MM.1S (cell line): Measurements from ENCODE around the gene UNC5CL.

Source experiments
- DNase-seq: peaks from one replicate; pipeline ENCODE4 v3.0.0-alpha.2; 2015
- H2AFZ ChIP-seq: fragments of 300-600 bp; sonication (generic); 2 replicates; pipeline ENCODE4 v1.6.0; 2016; ENCODE audit warnings: antibody characterized with exemption, low read length
- H3F3A ChIP-seq: fragments of 300-600 bp; sonication (generic); 2 replicates; pipeline ENCODE4 v1.6.1; 2016; ENCODE audit warnings: mild to moderate bottlenecking, antibody characterized with exemption, low read length, moderate library complexity, mixed read lengths; ENCODE audit not compliant: insufficient read depth
- H3K27ac ChIP-seq: fragments of 300-600 bp; sonication (generic); 2 replicates; pipeline ENCODE4 v1.5.1; 2016; ENCODE audit warnings: mild to moderate bottlenecking, low read length
- H3K27me3 ChIP-seq: fragments of 300-600 bp; sonication (generic); replicated peaks from 2 replicates; pipeline ENCODE4 v1.6.0; 2016; ENCODE audit warnings: low read length; ENCODE audit not compliant: insufficient read depth
- H3K36me3 ChIP-seq: fragments of 300-600 bp; sonication (generic); replicated peaks from 2 replicates; pipeline ENCODE4 v1.6.1; 2016; ENCODE audit warnings: mild to moderate bottlenecking, low read length, mixed read lengths; ENCODE audit not compliant: insufficient read depth
- H3K4me1 ChIP-seq: fragments of 300-600 bp; sonication (generic); 2 replicates; pipeline ENCODE4 v1.6.1; 2016; ENCODE audit warnings: low read length, mixed read lengths
- H3K4me2 ChIP-seq: fragments of 300-600 bp; sonication (generic); 2 replicates; pipeline ENCODE4 v1.6.0; 2016; ENCODE audit warnings: low read depth, low read length
- H3K4me3 ChIP-seq: fragments of 300-600 bp; sonication (generic); 2 replicates; pipeline ENCODE4 v1.5.1; 2016; ENCODE audit warnings: low read length, mixed read lengths
- H3K79me2 ChIP-seq: fragments of 300-600 bp; sonication (generic); 2 replicates; pipeline ENCODE4 v1.6.1; 2016; ENCODE audit warnings: mixed run types, low read length, mixed read lengths
- H3K9ac ChIP-seq: fragments of 300-600 bp; sonication (generic); 2 replicates; pipeline ENCODE4 v1.6.1; 2016; ENCODE audit warnings: low read length, mixed read lengths
- H3K9me2 ChIP-seq: fragments of 300-600 bp; sonication (generic); replicated peaks from 2 replicates; pipeline ENCODE4 v1.6.1; 2016; ENCODE audit warnings: mild to moderate bottlenecking, low read length, mixed read lengths; ENCODE audit not compliant: insufficient read depth
- H3K9me3 ChIP-seq: fragments of 300-600 bp; sonication (generic); replicated peaks from 2 replicates; pipeline ENCODE4 v1.6.1; 2016; ENCODE audit warnings: mild to moderate bottlenecking, low read length, mixed read lengths; ENCODE audit not compliant: insufficient read depth
- H4K20me1 ChIP-seq: fragments of 300-600 bp; sonication (generic); 2 replicates; pipeline ENCODE4 v1.6.1; 2016; ENCODE audit warnings: mild to moderate bottlenecking, low read length, moderate library complexity, mixed read lengths; ENCODE audit not compliant: insufficient read depth
- EZH2 ChIP-seq: fragments of 300-600 bp; sonication (generic); optimal IDR thresholded peaks from 2 replicates; pipeline ENCODE3; 2017; ENCODE audit warnings: low read depth, mild to moderate bottlenecking, antibody characterized with exemption, low read length, mixed read lengths
- EZH2phosphoT487 ChIP-seq: fragments of 300-600 bp; sonication (generic); IDR thresholded peaks from 2 replicates; pipeline ENCODE4 v1.6.1; 2018; ENCODE audit warnings: antibody characterized with exemption, low read length
- TF ChIP-seq, protein P1 (sequence below): fragments of 300-600 bp; sonication (generic); IDR thresholded peaks from 2 replicates; pipeline ENCODE4 v1.5.1; 2016; ENCODE audit warnings: antibody characterized with exemption, low read length, mixed read lengths

The UNC5CL gene

DNA sequence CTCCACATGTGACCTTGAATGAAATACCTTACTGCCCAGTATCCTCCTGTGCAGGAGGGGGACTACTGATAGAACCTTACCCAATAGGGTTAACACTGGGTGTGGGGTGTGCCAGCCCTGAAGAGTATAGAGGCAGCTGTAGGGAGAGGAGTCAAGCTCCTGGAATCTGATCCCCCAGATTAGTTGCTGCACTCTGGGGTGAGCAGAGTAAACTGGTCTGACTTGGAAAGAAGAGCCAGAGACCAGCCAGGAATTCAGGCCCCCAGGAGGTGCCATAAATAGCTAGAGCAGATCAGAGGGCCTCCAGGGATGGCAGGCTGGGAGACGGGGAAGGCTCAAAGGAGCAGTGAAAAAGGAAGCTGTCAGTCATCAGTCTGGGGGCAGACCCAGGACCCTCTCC, 10.5 kb upstream of the UNC5CL start:
- Histone ChIP-seq H3K9me2 (no peaks in the 10 kb centered on the region), H3K4me2 (no peak overlapping the region), H4K20me1 (no peaks in the 10 kb centered on the region), H3K4me1 (peaks cover 8% of the 10 kb centered on the region), H3K27me3 (no peaks in the 10 kb centered on the region), H3F3A (no peaks in the 10 kb centered on the region), H3K9ac (no peak overlapping the region), H3K9me3 (no peaks in the 10 kb centered on the region), H2AFZ (no peak overlapping the region), H3K36me3 (no peaks in the 10 kb centered on the region), H3K4me3 (no peak overlapping the region), H3K27ac (no peak overlapping the region), H3K79me2 (no peaks in the 10 kb centered on the region)
- TF ChIP-seq, protein P1, sequence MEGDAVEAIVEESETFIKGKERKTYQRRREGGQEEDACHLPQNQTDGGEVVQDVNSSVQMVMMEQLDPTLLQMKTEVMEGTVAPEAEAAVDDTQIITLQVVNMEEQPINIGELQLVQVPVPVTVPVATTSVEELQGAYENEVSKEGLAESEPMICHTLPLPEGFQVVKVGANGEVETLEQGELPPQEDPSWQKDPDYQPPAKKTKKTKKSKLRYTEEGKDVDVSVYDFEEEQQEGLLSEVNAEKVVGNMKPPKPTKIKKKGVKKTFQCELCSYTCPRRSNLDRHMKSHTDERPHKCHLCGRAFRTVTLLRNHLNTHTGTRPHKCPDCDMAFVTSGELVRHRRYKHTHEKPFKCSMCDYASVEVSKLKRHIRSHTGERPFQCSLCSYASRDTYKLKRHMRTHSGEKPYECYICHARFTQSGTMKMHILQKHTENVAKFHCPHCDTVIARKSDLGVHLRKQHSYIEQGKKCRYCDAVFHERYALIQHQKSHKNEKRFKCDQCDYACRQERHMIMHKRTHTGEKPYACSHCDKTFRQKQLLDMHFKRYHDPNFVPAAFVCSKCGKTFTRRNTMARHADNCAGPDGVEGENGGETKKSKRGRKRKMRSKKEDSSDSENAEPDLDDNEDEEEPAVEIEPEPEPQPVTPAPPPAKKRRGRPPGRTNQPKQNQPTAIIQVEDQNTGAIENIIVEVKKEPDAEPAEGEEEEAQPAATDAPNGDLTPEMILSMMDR = no peak
- TF ChIP-seq EZH2 (no peak), EZH2phosphoT487 (no peak)
- no peak for DNase-seq

DNA sequence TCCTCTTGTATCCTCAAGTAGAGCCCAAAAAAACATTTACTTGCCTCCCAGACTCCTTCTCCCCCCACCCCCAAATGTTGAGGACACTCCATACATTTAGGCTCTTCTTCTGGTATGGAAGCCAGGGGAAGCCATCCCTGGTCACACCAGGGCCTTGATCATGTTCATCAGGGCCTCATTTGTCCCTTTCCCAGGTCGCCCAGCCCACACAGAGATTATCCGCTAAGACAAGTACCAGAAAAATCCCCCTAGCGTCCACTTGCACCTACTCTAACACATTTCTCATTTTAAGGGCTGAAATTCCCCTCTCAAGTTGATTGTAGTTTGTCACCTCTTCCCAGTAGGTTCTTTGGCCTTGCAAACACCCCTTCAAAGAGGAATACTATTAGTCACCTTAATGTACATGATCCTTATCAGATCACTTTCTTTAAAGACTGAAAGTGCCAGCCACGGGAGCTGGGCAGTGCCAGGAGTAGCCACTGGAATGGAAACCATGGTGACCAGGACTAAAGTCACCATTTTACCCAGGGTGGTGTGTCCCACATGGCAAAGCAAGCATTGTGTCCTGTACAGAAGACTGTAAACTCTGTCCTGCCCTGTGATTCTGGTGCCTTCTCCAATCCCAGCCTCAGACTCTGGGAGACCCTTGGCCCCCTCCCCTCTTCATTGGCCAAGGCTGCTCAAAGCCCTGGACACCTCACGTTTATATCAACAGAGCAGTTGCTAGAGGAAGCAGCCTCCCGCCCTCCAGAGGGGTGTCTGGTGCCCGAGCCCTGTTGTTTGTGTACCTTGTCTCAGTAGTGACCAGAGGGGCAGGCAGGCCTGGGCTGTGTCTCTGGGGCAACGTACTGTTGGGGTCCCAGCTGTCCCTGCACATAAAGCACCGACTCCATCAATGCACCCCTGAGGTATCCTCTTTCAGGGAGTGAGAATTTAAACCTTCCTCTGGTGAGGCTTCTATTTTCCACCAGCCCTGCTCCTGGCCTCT, 9.0 kb upstream of the UNC5CL start:
- TF ChIP-seq, protein P1 = no peak
- TF ChIP-seq EZH2phosphoT487 (no peak), EZH2 (no peak)
- H3K36me3 ChIP-seq = no peaks in the 10 kb centered on the region
- H3K4me1 ChIP-seq = peaks cover 7% of the 10 kb centered on the region; the same call in 1 of the 2 replicates
- H3K9me2 ChIP-seq = no peaks in the 10 kb centered on the region
- no peak overlapping the region for H2AFZ ChIP-seq
- no peaks in the 10 kb centered on the region for H3K27me3 ChIP-seq
- H3F3A ChIP-seq = no peaks in the 10 kb centered on the region
- no peak for DNase-seq
- H3K4me3 ChIP-seq = no peak overlapping the region
- H3K9ac ChIP-seq = no peak overlapping the region
- no peak overlapping the region for H3K27ac ChIP-seq
- no peaks in the 10 kb centered on the region for H4K20me1 ChIP-seq
- H3K4me2 ChIP-seq = no peak overlapping the region
- no peaks in the 10 kb centered on the region for H3K9me3 ChIP-seq
- H3K79me2 ChIP-seq = no peaks in the 10 kb centered on the region

DNA sequence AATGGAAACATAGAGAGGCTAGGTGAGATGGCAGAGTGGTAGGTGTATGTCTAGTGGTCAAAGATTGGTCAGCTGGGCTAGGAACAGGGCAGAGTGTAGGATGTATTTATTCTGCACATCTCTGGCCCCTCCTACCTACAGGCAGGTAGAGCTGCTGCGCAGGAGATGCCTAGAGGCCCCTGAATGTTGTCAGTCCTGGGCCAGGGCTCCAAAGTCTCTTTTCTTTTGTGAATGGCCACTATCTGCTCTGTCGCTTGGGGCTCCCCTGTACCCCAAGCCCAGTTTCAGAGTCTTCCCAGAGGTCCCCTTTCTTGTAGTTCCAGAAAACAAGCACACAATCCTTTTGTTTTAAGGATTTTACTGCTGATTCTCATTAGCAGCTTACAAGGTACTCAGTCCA, 8.3 kb upstream of the UNC5CL start:
- TF ChIP-seq, protein P1 = no peak
- TF ChIP-seq EZH2 (no peak), EZH2phosphoT487 (no peak)
- Histone ChIP-seq H3K4me3 (no peak overlapping the region), H3K27ac (no peak overlapping the region), H3K79me2 (no peaks in the 10 kb centered on the region), H3K9ac (no peak overlapping the region), H3K9me3 (no peaks in the 10 kb centered on the region), H2AFZ (no peak overlapping the region), H3K36me3 (no peaks in the 10 kb centered on the region), H4K20me1 (no peaks in the 10 kb centered on the region), H3K9me2 (no peaks in the 10 kb centered on the region), H3K4me2 (no peak overlapping the region), H3K4me1 (peaks cover 5% of the 10 kb centered on the region; the same call in 1 of the 2 replicates), H3F3A (no peaks in the 10 kb centered on the region), H3K27me3 (no peaks in the 10 kb centered on the region)
- no peak for DNase-seq
